HG03342 (cell line): ENCODE results near the gene PHPT1.

ENCODE experiments used
- ATAC-seq: cut with Tn5 transposase; IDR thresholded peaks from one replicate; pipeline ENCODE4 v1.9.1; 2021; ENCODE audit warnings: mild to moderate bottlenecking, moderate library complexity; ENCODE audit not compliant: unreplicated experiment

PHPT1 gene

GRCh38 chr9:136847826-136848392, 1.3 kb upstream of the PHPT1 start:
- no peak for ATAC-seq

- no peak for ATAC-seq
These were observed 694 bp upstream of the PHPT1 start for GRCh38 chr9:136848393-136849037.

GRCh38 chr9:136849960-136850865, 1.0 kb downstream of the PHPT1 start:
- ATAC-seq: no peak

GRCh38 chr9:136850866-136851775, 1.9 kb downstream of the PHPT1 start:
- no peak for ATAC-seq

GRCh38 chr9:136851941-136852663, 2.9 kb downstream of the PHPT1 start, which contains the start of gene MAMDC4:
Gene MAMDC4 (plus strand): TSS chr9:136852346. CDS start chr9:136852417, 71 bp downstream.
- no peak for ATAC-seq

GRCh38 chr9:136852664-136853595, 3.7 kb downstream of the PHPT1 start:
- no peak for ATAC-seq

- ATAC-seq: no peak
These were observed 4.4 kb downstream of the PHPT1 start for GRCh38 chr9:136853596-136854112.

- no peak for ATAC-seq
These were observed 5.1 kb downstream of the PHPT1 start for GRCh38 chr9:136854113-136854841.

GRCh38 chr9:136854842-136855460, 5.7 kb downstream of the PHPT1 start:
- ATAC-seq: no peak

- no peak for ATAC-seq
These were observed 6.4 kb downstream of the PHPT1 start for GRCh38 chr9:136855461-136856078.

- no peak for ATAC-seq
These were observed 6.9 kb downstream of the PHPT1 start for GRCh38 chr9:136856079-136856476.

GRCh38 chr9:136856541-136857141, 7.4 kb downstream of the PHPT1 start:
- ATAC-seq: no peak

GRCh38 chr9:136857166-136857565, 8.0 kb downstream of the PHPT1 start:
- ATAC-seq: no peak

- ATAC-seq: no peak
These were observed 8.6 kb downstream of the PHPT1 start for GRCh38 chr9:136857581-136858412.

GRCh38 chr9:136858452-136858843, 9.2 kb downstream of the PHPT1 start:
- ATAC-seq: no peak
